CD4-positive, alpha-beta T cell (primary cell): ENCODE data around the gene RAB5A. TPM values are rescaled to one million over a fixed set of nuclear protein-coding genes. Genes with fewer than 3 reads are reported as not detected.

Source experiments
- ATAC-seq: fragments of 200-7000 bp; cut with Tn5 transposase; one replicate; pipeline ENCODE4 v1.10.0; 2022; ENCODE audit warnings: mild to moderate bottlenecking; ENCODE audit not compliant: poor library complexity
- CTCF ChIA-PET: fragments of 350-600 bp; sonication (Branson Sonifier 250); formaldehyde crosslinking; loops from one replicate; lab custom pipeline; 2021; ENCODE audit warnings: antibody characterized with exemption, inconsistent platforms; lab: Charles Lee
- POLR2A ChIA-PET: fragments of 350-600 bp; sonication (Branson Sonifier 250); formaldehyde crosslinking; loops from one replicate; lab custom pipeline; 2021; ENCODE audit warnings: antibody characterized with exemption, inconsistent platforms; lab: Charles Lee
- DNase-seq, 14 experiments: peaks; one replicate each; pipeline ENCODE4 v3.0.0-alpha.2; 2013 to 2020; ENCODE audit warnings: mixed read lengths in 2 of 14
- H3K27ac ChIP-seq, 2 donors: one replicate each; pipeline versions ENCODE4 v1.5.1 to v1.7.0; 2013; ENCODE audit warnings: low read length in 2 of 2, low read depth in 1 of 2, mild to moderate bottlenecking in 1 of 2
- H3K27me3 ChIP-seq, 2 experiments: 1 replicate in 1 of 2; 2 replicates in 1 of 2; pipeline versions ENCODE4 v1.6.1 to v1.7.0; 2013; ENCODE audit warnings: low read length in 2 of 2, control low read depth in 1 of 2, mild to moderate bottlenecking in 1 of 2, moderate library complexity in 1 of 2; ENCODE audit not compliant: insufficient read depth in 2 of 2, control insufficient read depth in 1 of 2
- H3K36me3 ChIP-seq: one replicate; pipeline ENCODE4 v1.6.1; 2013; ENCODE audit warnings: low read length, control low read depth; ENCODE audit not compliant: insufficient read depth
- H3K4me1 ChIP-seq: one replicate; pipeline ENCODE4 v1.6.1; 2013; ENCODE audit warnings: low read length, control low read depth; ENCODE audit not compliant: insufficient read depth
- H3K4me3 ChIP-seq: one replicate; pipeline ENCODE4 v1.5.1; 2013; ENCODE audit warnings: mild to moderate bottlenecking, low read length, moderate library complexity
- H3K9me3 ChIP-seq, 2 experiments: 1 replicate in 1 of 2; 2 replicates in 1 of 2; pipeline versions ENCODE4 v1.6.1 to v1.7.0; 2013; ENCODE audit warnings: low read length in 2 of 2, mild to moderate bottlenecking in 2 of 2, control low read depth in 1 of 2, moderate library complexity in 1 of 2; ENCODE audit not compliant: control insufficient read depth in 1 of 2, insufficient read depth in 1 of 2
- H3K27ac Mint-ChIP-seq: one replicate; pipeline ENCODE4 v1.8.0; 2020; ENCODE audit warnings: mixed read lengths
- H3K27me3 Mint-ChIP-seq: one replicate; pipeline ENCODE4 v1.8.0; 2021; ENCODE audit warnings: mixed read lengths
- H3K36me3 Mint-ChIP-seq: one replicate; pipeline ENCODE4 v1.8.0; 2021; ENCODE audit warnings: low read depth, mixed read lengths
- H3K4me1 Mint-ChIP-seq: one replicate; pipeline ENCODE4 v1.8.0; 2021; ENCODE audit warnings: low read depth, mixed read lengths
- H3K4me3 Mint-ChIP-seq: one replicate; pipeline ENCODE4 v1.8.0; 2020; ENCODE audit warnings: mild to moderate bottlenecking, mixed read lengths
- H3K9me3 Mint-ChIP-seq: one replicate; pipeline ENCODE4 v1.8.0; 2020; ENCODE audit warnings: mixed read lengths
- CTCF ChIP-seq: fragments of 200-600 bp; IDR thresholded peaks from one replicate; pipeline ENCODE4 v1.8.0; 2022; ENCODE audit warnings: antibody characterized with exemption, mild to moderate bottlenecking
- intact Hi-C, 2 experiments: fragments of 100-400 bp; cut with DNase I in 1 of 2; cut with micrococcal nuclease in 1 of 2; formaldehyde crosslinking; loops; one replicate each; pipeline versions ENCODE4 v1.15.1 to v1.9.0; 2023 to 2025; cut with DNase I, micrococcal nuclease
- total RNA-seq, 174 experiments: library from RNA in 2 of 174; stranded (reverse) in 2 of 174; gene quantifications; one replicate each; pipeline ENCODE4 v1.2.3 and lab custom pipeline; 2021 to 2026

RAB5A gene
- total RNA-seq, 2 experiments from 2014 or later: 120 to 125 TPM

- Histone ChIP-seq H3K9me3 (no peaks in the 10 kb centered on the region), H3K36me3 (no peaks in the 10 kb centered on the region), H3K4me1 (no peaks in the 10 kb centered on the region), H3K27me3 (no peaks in the 10 kb centered on the region), H3K27ac (no peak overlapping the region), H3K4me3 (no peak overlapping the region)
- intact Hi-C loops: no loop called here
- no peak overlapping the region for H3K4me3 Mint-ChIP-seq
- no peaks in the 10 kb centered on the region for H3K9me3 Mint-ChIP-seq
- ATAC-seq: no peak
- no peak overlapping the region for H3K27ac Mint-ChIP-seq
- DNase-seq: no peak
- peaks cover 20% of the 10 kb centered on the region for H3K27me3 Mint-ChIP-seq
- no peaks in the 10 kb centered on the region for H3K4me1 Mint-ChIP-seq
- TF ChIP-seq CTCF: no peak
- ChIA-PET POLR2A (no interaction called here), CTCF (no interaction called here)
- H3K36me3 Mint-ChIP-seq: no peaks in the 10 kb centered on the region
Measured at GRCh38 chr3:19932422-19932821, 14.5 kb upstream of the RAB5A start.

GRCh38 chr3:19934098-19934566, 12.8 kb upstream of the RAB5A start, which contains the start of gene EFHB:
Gene EFHB, minus strand, starts transcription at chr3:19934217. Its CDS starts 199 bp downstream, at chr3:19934018.
- H3K9me3 Mint-ChIP-seq: no peaks in the 10 kb centered on the region
- intact Hi-C loops: no loop called here
- H3K4me1 Mint-ChIP-seq: no peaks in the 10 kb centered on the region
- peaks cover 20% of the 10 kb centered on the region for H3K27me3 Mint-ChIP-seq
- Histone ChIP-seq H3K9me3 (no peaks in the 10 kb centered on the region), H3K27me3 (no peaks in the 10 kb centered on the region), H3K4me3 (no peak within 1 kb of the TSS), H3K36me3 (no peaks in the 10 kb centered on the region), H3K27ac (no peak within 1 kb of the TSS), H3K4me1 (no peaks in the 10 kb centered on the region)
- no peak for TF ChIP-seq CTCF
- ChIA-PET POLR2A (no interaction called here), CTCF (no interaction called here)
- DNase-seq (peak in 2 of 14 experiments; percentile 9 to 26), ATAC-seq (no peak)
- no peak within 1 kb of the TSS for H3K27ac Mint-ChIP-seq
- no peaks in the 10 kb centered on the region for H3K36me3 Mint-ChIP-seq
- no peak within 1 kb of the TSS for H3K4me3 Mint-ChIP-seq

- H3K27me3 ChIP-seq: no peaks in the 10 kb centered on the region
- ChIA-PET POLR2A (no interaction called here), CTCF (no interaction called here)
- no peaks in the 10 kb centered on the region for H3K9me3 ChIP-seq
- no peak overlapping the region for H3K4me3 ChIP-seq
- no peak overlapping the region for H3K27ac Mint-ChIP-seq
- intact Hi-C loops: no loop called here
- H3K4me3 Mint-ChIP-seq: no peak overlapping the region
- H3K27ac ChIP-seq: no peak overlapping the region
- TF ChIP-seq CTCF: no peak
- H3K36me3 Mint-ChIP-seq: no peaks in the 10 kb centered on the region
- no peaks in the 10 kb centered on the region for H3K4me1 Mint-ChIP-seq
- H3K27me3 Mint-ChIP-seq: peaks cover 12% of the 10 kb centered on the region
- H3K36me3 ChIP-seq: no peaks in the 10 kb centered on the region
- ATAC-seq: no peak
- no peak for DNase-seq
- H3K9me3 Mint-ChIP-seq: peaks cover 2% of the 10 kb centered on the region
- H3K4me1 ChIP-seq: no peaks in the 10 kb centered on the region
Measured at GRCh38 chr3:19937459-19938294, 9.2 kb upstream of the RAB5A start.
